ENCODE results near the gene PRKAA1.

GRCh38 chr5:40823459-40823858 is 25.3 kb upstream of the PRKAA1 start:
- TF ChIP-seq POLR2A (IDR thresholded peaks at IDR 0.05) (no peak), CTCF (IDR thresholded peaks at IDR 0.05) (no peak), EP300 (IDR thresholded peaks at IDR 0.05) (no peak), POLR2AphosphoS5 (IDR thresholded peaks at IDR 0.05) (no peak)
